ENCODE data around the gene INSIG1.

DNA sequence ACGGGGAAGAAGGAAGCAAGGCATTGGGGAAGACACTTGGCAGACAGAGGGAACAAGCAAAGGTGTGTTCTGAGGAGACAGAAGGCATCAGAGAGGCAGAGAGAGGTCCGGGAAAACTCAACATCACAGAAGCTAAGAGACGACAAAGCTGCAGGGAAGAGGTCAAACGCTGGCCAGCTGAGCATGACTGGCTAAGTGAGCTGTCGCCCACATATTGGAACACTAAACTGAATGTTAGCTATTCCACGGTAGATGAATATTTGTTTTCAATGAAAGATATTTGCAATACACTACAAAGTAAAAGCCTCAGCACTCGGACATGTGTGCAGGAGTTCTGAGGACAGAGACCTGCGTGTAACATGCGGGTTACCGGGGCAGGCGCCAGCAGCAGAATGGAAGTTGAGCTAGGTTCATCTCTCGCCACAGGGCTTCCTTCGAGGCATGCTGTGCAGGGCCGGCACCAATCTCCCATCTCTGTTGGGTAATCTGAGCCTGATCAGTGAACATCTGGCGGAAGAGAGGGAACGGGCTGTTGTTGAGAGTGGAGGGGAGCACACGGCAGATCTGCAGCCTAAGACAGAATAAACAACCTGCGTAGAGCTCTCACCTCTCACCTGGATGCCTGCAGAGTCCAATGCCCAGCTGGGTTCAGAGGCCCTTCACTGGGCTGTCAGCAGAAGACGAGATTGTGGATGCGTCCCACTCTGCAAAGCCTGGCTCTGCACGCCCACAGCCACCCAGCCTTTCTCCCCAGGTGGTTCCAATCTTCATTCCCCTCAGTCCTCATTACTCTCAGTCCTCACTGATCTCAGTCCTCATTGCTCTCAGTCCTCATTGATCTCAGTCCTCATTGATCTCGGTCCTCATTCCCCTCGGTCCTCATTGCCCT lies 35.9 kb downstream of the INSIG1 start:
- TF ChIP-seq EZH2 (IDR thresholded peaks at IDR 0.05; ENCODE audit: low read depth, unreplicated experiment) (no peak), EZH2phosphoT487 (IDR thresholded peaks at IDR 0.05; ENCODE audit: unreplicated experiment) (no peak), POLR2AphosphoS5 (IDR thresholded peaks at IDR 0.05; ENCODE audit: low read depth) (no peak), CREB1 (CRISPR knock-in tag; IDR thresholded peaks at IDR 0.05; ENCODE audit: low read depth) (no peak)
- TF ChIP-seq, protein P1, sequence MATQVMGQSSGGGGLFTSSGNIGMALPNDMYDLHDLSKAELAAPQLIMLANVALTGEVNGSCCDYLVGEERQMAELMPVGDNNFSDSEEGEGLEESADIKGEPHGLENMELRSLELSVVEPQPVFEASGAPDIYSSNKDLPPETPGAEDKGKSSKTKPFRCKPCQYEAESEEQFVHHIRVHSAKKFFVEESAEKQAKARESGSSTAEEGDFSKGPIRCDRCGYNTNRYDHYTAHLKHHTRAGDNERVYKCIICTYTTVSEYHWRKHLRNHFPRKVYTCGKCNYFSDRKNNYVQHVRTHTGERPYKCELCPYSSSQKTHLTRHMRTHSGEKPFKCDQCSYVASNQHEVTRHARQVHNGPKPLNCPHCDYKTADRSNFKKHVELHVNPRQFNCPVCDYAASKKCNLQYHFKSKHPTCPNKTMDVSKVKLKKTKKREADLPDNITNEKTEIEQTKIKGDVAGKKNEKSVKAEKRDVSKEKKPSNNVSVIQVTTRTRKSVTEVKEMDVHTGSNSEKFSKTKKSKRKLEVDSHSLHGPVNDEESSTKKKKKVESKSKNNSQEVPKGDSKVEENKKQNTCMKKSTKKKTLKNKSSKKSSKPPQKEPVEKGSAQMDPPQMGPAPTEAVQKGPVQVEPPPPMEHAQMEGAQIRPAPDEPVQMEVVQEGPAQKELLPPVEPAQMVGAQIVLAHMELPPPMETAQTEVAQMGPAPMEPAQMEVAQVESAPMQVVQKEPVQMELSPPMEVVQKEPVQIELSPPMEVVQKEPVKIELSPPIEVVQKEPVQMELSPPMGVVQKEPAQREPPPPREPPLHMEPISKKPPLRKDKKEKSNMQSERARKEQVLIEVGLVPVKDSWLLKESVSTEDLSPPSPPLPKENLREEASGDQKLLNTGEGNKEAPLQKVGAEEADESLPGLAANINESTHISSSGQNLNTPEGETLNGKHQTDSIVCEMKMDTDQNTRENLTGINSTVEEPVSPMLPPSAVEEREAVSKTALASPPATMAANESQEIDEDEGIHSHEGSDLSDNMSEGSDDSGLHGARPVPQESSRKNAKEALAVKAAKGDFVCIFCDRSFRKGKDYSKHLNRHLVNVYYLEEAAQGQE (IDR thresholded peaks at IDR 0.05; ENCODE audit: unreplicated experiment) = no peak
- TF ChIP-seq, protein P2, sequence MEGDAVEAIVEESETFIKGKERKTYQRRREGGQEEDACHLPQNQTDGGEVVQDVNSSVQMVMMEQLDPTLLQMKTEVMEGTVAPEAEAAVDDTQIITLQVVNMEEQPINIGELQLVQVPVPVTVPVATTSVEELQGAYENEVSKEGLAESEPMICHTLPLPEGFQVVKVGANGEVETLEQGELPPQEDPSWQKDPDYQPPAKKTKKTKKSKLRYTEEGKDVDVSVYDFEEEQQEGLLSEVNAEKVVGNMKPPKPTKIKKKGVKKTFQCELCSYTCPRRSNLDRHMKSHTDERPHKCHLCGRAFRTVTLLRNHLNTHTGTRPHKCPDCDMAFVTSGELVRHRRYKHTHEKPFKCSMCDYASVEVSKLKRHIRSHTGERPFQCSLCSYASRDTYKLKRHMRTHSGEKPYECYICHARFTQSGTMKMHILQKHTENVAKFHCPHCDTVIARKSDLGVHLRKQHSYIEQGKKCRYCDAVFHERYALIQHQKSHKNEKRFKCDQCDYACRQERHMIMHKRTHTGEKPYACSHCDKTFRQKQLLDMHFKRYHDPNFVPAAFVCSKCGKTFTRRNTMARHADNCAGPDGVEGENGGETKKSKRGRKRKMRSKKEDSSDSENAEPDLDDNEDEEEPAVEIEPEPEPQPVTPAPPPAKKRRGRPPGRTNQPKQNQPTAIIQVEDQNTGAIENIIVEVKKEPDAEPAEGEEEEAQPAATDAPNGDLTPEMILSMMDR (conservative IDR thresholded peaks at IDR 0.05; ENCODE audit: low read depth in 2 of 2) = no peak

Data from GM23338 (cell line).